ENCODE results near the gene CD22. TPM values are rescaled to one million over a fixed set of nuclear protein-coding genes. Genes with fewer than 3 reads are reported as not detected.
"Not testable (repeated sequence)": the region's sequence is repeated elsewhere in the genome, so short reads cannot be mapped to it uniquely, and the experiment has no call there.

The CD22 gene
- total and polyA plus RNA-seq, 4 donors: 9.4 to 39.4 (median 18.9) TPM

- no peak overlapping the region for H3K4me3 ChIP-seq (ENCODE audit: low read depth, low read length)
- 23% methylated on average over 18 of the region's 32 CpGs for WGBS (ENCODE audit: insufficient coverage)
- H3K27ac ChIP-seq (ENCODE audit: low read depth, low read length): no peak overlapping the region
- H3K4me1 ChIP-seq (ENCODE audit: control insufficient read depth, insufficient read depth, low read length): no peaks in the 10 kb centered on the region
- DNase-seq (ENCODE audit: low read depth in 4 of 6, low spot score in 6 of 6): peak; percentile 38 to 94 (median 60)
- no peaks in the 10 kb centered on the region for H3K36me3 ChIP-seq (ENCODE audit: control insufficient read depth, insufficient read depth, low read length)
- H3K27me3 ChIP-seq (ENCODE audit: control insufficient read depth, insufficient read depth, low read length): no peaks in the 10 kb centered on the region
- no peaks in the 10 kb centered on the region for H3K9me3 ChIP-seq (ENCODE audit: control insufficient read depth, insufficient read depth, low read length)
Measured at GRCh38 chr19:35352448-35353304, 23.7 kb downstream of the CD22 start.

GRCh38 chr19:35353635-35354034 lies 24.6 kb downstream of the CD22 start:
- H3K27me3 ChIP-seq (ENCODE audit: control insufficient read depth, insufficient read depth, low read length): no peaks in the 10 kb centered on the region
- H3K4me3 ChIP-seq (ENCODE audit: low read depth, low read length): no peak overlapping the region
- no peak overlapping the region for H3K27ac ChIP-seq (ENCODE audit: low read depth, low read length)
- H3K36me3 ChIP-seq (ENCODE audit: control insufficient read depth, insufficient read depth, low read length): no peaks in the 10 kb centered on the region
- no peaks in the 10 kb centered on the region for H3K4me1 ChIP-seq (ENCODE audit: control insufficient read depth, insufficient read depth, low read length)
- 51% methylated on average over 4 of the region's 9 CpGs for WGBS (ENCODE audit: insufficient coverage)
- DNase-seq (ENCODE audit: low read depth in 4 of 6, low spot score in 6 of 6): peak in 1 of 6 donors; percentile 0
- no peaks in the 10 kb centered on the region for H3K9me3 ChIP-seq (ENCODE audit: control insufficient read depth, insufficient read depth, low read length)

- WGBS (ENCODE audit: insufficient coverage): 93% methylated on average over 7 of the region's 8 CpGs
- Histone ChIP-seq H3K9me3 (ENCODE audit: control insufficient read depth, insufficient read depth, low read length) (no peaks in the 10 kb centered on the region), H3K4me1 (ENCODE audit: control insufficient read depth, insufficient read depth, low read length) (no peaks in the 10 kb centered on the region), H3K36me3 (ENCODE audit: control insufficient read depth, insufficient read depth, low read length) (no peaks in the 10 kb centered on the region), H3K27ac (ENCODE audit: low read depth, low read length) (no peak overlapping the region), H3K4me3 (ENCODE audit: low read depth, low read length) (no peak overlapping the region), H3K27me3 (ENCODE audit: control insufficient read depth, insufficient read depth, low read length) (no peaks in the 10 kb centered on the region)
- DNase-seq (ENCODE audit: low read depth in 4 of 6, low spot score in 6 of 6): peak in 1 of 6 donors; percentile 0
Measured at GRCh38 chr19:35354898-35355297, 25.9 kb downstream of the CD22 start.

- no peaks in the 10 kb centered on the region for H3K4me1 ChIP-seq (ENCODE audit: control insufficient read depth, insufficient read depth, low read length)
- no peak overlapping the region for H3K27ac ChIP-seq (ENCODE audit: low read depth, low read length)
- 67% methylated on average over 6 of the region's 6 CpGs for WGBS (ENCODE audit: insufficient coverage)
- no peaks in the 10 kb centered on the region for H3K9me3 ChIP-seq (ENCODE audit: control insufficient read depth, insufficient read depth, low read length)
- H3K27me3 ChIP-seq (ENCODE audit: control insufficient read depth, insufficient read depth, low read length): no peaks in the 10 kb centered on the region
- H3K4me3 ChIP-seq (ENCODE audit: low read depth, low read length): no peak overlapping the region
- peak in 1 of 6 donors; percentile 0 for DNase-seq (ENCODE audit: low read depth in 4 of 6, low spot score in 6 of 6)
- H3K36me3 ChIP-seq (ENCODE audit: control insufficient read depth, insufficient read depth, low read length): no peaks in the 10 kb centered on the region
Measured at GRCh38 chr19:35355791-35356460, 26.9 kb downstream of the CD22 start.

GRCh38 chr19:35357867-35358573 lies 29.0 kb downstream of the CD22 start, which contains the start of gene FFAR3:
TSS of gene FFAR3 (plus strand) at chr19:35358460. CDS start at chr19:35358891, 431 bp downstream.
- Histone ChIP-seq H3K36me3 (ENCODE audit: control insufficient read depth, insufficient read depth, low read length) (no peaks in the 10 kb centered on the region), H3K9me3 (ENCODE audit: control insufficient read depth, insufficient read depth, low read length) (no peaks in the 10 kb centered on the region), H3K4me1 (ENCODE audit: control insufficient read depth, insufficient read depth, low read length) (peaks cover under 1% of the 10 kb centered on the region), H3K27me3 (ENCODE audit: control insufficient read depth, insufficient read depth, low read length) (no peaks in the 10 kb centered on the region), H3K27ac (ENCODE audit: low read depth, low read length) (no peak within 1 kb of the TSS), H3K4me3 (ENCODE audit: low read depth, low read length) (no peak within 1 kb of the TSS)
- WGBS (ENCODE audit: insufficient coverage): 58% methylated on average over 6 of the region's 18 CpGs
- peak in 2 of 6 donors; percentile 3 to 31 for DNase-seq (ENCODE audit: low read depth in 4 of 6, low spot score in 6 of 6)

- H3K27me3 ChIP-seq (ENCODE audit: control insufficient read depth, insufficient read depth, low read length); H3K4me3 ChIP-seq (ENCODE audit: low read depth, low read length); H3K36me3 ChIP-seq (ENCODE audit: control insufficient read depth, insufficient read depth, low read length); DNase-seq (ENCODE audit: low read depth in 4 of 6, low spot score in 6 of 6); H3K4me1 ChIP-seq (ENCODE audit: control insufficient read depth, insufficient read depth, low read length); H3K27ac ChIP-seq (ENCODE audit: low read depth, low read length); H3K9me3 ChIP-seq (ENCODE audit: control insufficient read depth, insufficient read depth, low read length): not testable (repeated sequence)
- no CpG with 5 or more reads among the region's 16 CpGs for WGBS (ENCODE audit: insufficient coverage)
Measured at GRCh38 chr19:35358834-35359233, 29.8 kb downstream of the CD22 start.

- DNase-seq (ENCODE audit: low read depth in 4 of 6, low spot score in 6 of 6); H3K27ac ChIP-seq (ENCODE audit: low read depth, low read length); H3K9me3 ChIP-seq (ENCODE audit: control insufficient read depth, insufficient read depth, low read length); H3K36me3 ChIP-seq (ENCODE audit: control insufficient read depth, insufficient read depth, low read length); H3K27me3 ChIP-seq (ENCODE audit: control insufficient read depth, insufficient read depth, low read length); H3K4me3 ChIP-seq (ENCODE audit: low read depth, low read length); H3K4me1 ChIP-seq (ENCODE audit: control insufficient read depth, insufficient read depth, low read length): not testable (repeated sequence)
- WGBS (ENCODE audit: insufficient coverage): 88% methylated on average over 9 of the region's 21 CpGs
Measured at GRCh38 chr19:35359395-35359794, 30.4 kb downstream of the CD22 start.

GRCh38 chr19:35360081-35360480 lies 31.1 kb downstream of the CD22 start:
- H3K27me3 ChIP-seq (ENCODE audit: control insufficient read depth, insufficient read depth, low read length); H3K4me3 ChIP-seq (ENCODE audit: low read depth, low read length); H3K4me1 ChIP-seq (ENCODE audit: control insufficient read depth, insufficient read depth, low read length); H3K9me3 ChIP-seq (ENCODE audit: control insufficient read depth, insufficient read depth, low read length); H3K27ac ChIP-seq (ENCODE audit: low read depth, low read length); DNase-seq (ENCODE audit: low read depth in 4 of 6, low spot score in 6 of 6); H3K36me3 ChIP-seq (ENCODE audit: control insufficient read depth, insufficient read depth, low read length): not testable (repeated sequence)
- no CpG with 5 or more reads among the region's 5 CpGs for WGBS (ENCODE audit: insufficient coverage)

GRCh38 chr19:35360880-35361420 lies 32.0 kb downstream of the CD22 start:
- H3K27me3 ChIP-seq (ENCODE audit: control insufficient read depth, insufficient read depth, low read length): no peaks in the 10 kb centered on the region

More at GRCh38 chr19:35360880-35361420, 32.0 kb downstream of the CD22 start:
- Histone ChIP-seq H3K4me1 (ENCODE audit: control insufficient read depth, insufficient read depth, low read length) (peaks cover 9% of the 10 kb centered on the region), H3K4me3 (ENCODE audit: low read depth, low read length) (no peak overlapping the region), H3K36me3 (ENCODE audit: control insufficient read depth, insufficient read depth, low read length) (no peaks in the 10 kb centered on the region), H3K27ac (ENCODE audit: low read depth, low read length) (no peak overlapping the region), H3K9me3 (ENCODE audit: control insufficient read depth, insufficient read depth, low read length) (no peaks in the 10 kb centered on the region)
- WGBS (ENCODE audit: insufficient coverage): 93% methylated on average over 3 of the region's 5 CpGs
- no peak for DNase-seq (ENCODE audit: low read depth in 4 of 6, low spot score in 6 of 6)
